LHCN-M2 (cell line): Measurements from ENCODE around the gene TST. TPM values are rescaled to one million over a fixed set of nuclear protein-coding genes. Genes with fewer than 3 reads are reported as not detected.
A peak's percentile ranks its signal among the peaks of the same experiment; 100 is the strongest.

ENCODE experiments used
- DNase-seq: peaks from one replicate; pipeline ENCODE4 v3.0.0-alpha.2; 2012; ENCODE audit warnings: low read depth
- polyA plus RNA-seq: library from polyadenylated mRNA; unstranded; fragments of >200 nt; gene quantifications from one replicate; pipeline ENCODE4 v1.2.1, GENCODE V29; 2012; ENCODE audit warnings: missing spikeins
- total RNA-seq: library from RNA; depleted of rRNA; stranded (reverse); fragments of >200 nt; gene quantifications from 2 replicates; pipeline ENCODE4 v1.2.3, GENCODE V29; 2014; rRNA removed

The TST gene
- total RNA-seq, result 17.6 and 18.4 TPM in 2 replicates
- 16.0 TPM for polyA plus RNA-seq

DNA sequence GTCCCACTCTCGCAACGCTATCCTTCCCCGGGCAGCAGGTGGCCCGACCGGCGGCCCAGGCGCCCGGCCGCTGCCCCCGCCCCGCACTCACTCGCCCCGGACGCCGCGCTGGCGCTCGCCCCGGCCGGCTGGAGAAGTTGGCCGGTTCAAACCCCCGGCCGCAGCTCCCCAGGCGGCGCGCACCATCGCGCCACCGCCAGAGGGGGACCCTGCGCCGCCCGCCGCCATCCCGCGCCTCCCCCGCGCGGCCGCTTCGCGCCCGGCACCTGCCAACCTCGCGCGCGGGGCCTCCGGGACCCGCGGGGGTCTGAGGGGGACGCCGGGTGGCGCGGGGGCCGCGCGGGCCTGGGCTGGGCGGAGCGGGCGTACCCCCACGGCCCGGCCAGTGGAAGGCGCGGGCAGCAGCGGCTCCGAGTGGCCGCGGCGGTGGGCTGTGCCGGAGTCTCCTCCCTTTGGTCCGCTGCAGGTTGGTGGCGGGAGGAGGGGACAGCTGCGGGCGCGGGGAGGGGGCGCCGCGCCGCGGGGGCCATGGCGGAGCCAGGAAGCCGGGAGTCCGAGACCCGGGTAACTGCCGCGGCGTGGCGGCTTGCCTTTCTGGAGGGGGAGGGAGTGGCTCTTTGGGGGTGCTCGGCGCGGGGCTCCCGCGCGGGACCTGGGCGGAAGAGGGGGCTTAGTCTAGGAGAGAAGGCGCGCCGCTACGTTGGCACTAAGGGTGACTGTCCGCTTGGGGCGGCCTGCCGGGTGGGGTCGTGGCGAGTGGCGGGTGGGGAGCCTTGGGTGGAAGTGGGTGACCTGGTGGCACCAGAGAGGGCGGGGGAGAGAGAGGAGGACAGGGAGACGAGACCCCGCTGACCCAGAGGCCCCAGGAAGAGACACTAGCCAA, at the start of gene TST, which contains the start of gene MPST:
TSS of gene TST (minus strand) at position 139 of the 883 bp plus-strand sequence. CDS start 715 bp downstream, outside the sequence.
TSS of gene MPST (plus strand) at position 434 of the 883 bp plus-strand sequence. CDS start at position 529, 95 bp downstream.
- peak; percentile 47 for DNase-seq

DNA sequence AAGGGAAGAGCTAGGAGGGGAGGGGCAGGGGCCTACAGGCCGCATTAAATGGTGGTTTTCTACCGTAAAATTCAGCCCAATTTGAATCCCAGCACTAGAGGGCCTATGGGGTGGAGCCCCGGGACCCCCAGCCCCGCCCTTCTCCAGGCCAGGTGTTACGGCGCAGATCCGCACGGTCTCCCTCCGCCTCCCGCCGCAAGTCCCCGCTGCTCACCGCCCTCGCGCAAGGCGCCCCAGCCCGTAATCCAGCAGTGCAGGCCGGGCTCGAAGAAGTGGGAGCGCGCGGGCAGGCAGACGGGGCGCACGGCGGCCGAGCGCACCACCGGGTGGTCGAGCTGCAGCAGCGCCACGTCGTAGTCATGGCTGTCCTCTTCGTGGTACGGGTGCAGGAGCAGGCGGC, 49.6 kb upstream of the TST start:
- DNase-seq, result no peak

DNA sequence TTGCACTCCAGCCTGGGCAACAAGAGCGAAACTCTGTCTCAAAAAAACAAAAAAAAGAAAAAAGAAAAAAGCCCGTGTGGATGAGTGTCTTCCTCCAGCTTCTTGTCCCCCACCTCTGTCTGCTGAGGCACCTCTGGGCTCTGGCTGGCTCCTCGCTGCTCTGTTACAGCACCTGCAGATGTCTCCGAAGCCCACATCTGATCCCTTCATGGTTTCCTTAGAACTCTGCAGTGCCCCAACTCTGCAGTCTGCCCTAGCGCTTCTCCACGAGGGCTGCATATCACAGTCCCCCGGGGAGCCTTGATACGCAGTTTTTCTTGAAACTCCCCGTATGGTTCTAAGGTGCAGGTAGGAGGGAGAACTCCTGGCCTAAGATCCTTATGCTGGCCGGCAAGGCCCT, 48.2 kb upstream of the TST start:
- DNase-seq, result no peak

DNA sequence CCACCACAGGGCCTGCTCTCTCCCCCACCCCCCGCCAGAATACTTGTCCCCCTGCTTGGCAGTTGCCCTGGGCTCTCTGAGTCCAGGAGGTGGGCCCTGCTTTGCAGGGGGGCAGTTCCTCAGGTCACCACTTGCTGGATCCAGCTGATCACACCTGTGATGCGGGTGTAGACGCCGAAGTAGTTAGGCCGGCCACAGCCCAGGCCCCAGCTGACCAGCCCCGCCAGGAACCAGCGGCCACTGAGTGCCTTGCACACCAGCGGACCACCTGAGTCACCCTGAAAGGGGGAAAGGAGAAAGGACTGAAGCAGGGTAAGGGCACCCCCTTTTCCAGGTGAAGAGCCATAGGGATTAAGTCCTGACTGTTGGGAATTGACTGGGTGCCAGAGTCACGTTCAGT, 46.7 kb upstream of the TST start:
- no peak for DNase-seq

DNA sequence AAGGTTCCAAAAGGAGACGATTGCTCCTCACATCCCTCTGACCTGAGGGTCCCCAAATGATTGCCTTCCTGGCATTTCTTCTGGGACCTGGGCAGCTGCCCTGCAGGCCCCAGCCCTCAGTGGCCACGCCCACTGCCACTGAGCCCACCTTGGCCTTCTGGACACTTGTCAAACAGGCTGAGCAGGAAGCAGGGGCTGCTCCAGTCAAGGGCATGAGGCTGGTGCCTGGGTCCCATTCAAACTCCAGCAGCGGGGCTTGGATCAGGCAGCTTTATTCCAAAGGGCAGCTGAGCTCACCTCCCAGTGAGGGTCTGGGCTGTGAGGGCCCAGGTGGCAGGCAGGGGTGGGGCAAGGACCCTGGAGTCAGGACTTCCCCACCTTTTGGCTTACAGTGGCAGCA, 45.9 kb upstream of the TST start:
- DNase-seq, result no peak

DNA sequence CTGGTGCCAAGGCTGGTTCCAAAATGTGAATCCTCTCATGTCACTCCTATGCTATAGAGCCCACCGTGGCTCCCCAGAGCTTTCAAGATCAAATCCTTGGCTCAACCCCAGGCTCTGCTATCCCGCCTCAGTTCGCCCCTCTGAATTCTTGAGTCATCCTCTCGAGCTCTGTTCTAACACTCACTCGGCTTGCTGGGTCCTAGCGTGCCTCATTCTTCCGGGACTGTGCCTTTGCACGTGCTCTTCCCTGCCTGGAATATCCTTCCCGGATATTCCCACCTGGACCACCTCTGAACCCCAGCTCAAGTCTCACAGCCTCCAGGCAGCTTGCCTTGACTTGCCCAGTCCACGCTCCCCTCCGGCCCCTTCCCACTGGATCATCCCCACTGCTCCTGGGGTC, 45.3 kb upstream of the TST start:
- DNase-seq, result no peak

DNA sequence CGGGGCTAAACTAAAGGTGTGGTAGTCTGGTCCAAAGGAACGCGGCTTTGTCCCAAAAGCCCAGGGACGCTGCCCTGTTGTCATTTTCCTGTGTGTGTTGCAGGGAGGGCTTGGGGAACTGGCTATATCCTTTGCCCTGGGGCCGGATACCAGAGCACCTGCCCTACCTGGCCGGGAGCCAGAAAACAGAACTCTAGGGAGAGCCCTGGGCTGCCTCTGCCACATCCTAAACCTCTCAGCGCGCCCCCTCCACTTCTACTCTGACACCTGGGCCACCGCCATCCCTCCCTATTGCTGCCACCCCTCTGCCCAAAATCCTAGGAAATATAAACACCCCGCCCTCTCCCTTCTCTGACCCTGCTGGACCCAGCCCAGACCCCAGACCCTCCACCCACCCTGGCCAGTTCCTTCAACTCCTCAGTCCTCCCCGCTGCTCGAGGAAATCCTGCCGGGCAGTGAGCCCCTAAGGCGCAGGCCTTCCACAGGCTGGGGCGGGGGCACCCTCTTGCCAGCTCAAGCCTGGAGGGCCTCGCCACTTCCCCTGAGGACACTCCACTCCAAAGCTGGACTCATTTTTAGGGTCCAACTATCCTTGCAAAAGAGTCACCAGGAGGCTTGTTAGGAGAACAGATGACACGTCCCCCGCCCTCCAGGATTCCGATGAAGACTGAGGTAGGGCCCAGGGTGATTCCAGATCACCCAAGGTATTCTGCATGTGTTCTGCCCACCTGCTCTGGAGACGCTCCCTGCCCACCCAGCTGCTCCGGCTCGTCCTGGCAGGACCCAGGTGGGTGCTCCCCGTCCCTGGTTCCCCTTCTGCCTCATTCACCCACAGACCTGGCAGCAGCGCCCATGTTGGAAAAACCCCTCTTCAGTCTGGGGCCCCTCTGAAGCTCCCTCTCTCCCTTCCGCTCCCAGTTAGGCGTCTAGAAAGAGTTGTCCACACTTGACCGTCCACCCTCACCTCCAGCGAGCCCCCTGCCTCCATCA, 44.5 kb upstream of the TST start:
- DNase-seq, result no peak

DNA sequence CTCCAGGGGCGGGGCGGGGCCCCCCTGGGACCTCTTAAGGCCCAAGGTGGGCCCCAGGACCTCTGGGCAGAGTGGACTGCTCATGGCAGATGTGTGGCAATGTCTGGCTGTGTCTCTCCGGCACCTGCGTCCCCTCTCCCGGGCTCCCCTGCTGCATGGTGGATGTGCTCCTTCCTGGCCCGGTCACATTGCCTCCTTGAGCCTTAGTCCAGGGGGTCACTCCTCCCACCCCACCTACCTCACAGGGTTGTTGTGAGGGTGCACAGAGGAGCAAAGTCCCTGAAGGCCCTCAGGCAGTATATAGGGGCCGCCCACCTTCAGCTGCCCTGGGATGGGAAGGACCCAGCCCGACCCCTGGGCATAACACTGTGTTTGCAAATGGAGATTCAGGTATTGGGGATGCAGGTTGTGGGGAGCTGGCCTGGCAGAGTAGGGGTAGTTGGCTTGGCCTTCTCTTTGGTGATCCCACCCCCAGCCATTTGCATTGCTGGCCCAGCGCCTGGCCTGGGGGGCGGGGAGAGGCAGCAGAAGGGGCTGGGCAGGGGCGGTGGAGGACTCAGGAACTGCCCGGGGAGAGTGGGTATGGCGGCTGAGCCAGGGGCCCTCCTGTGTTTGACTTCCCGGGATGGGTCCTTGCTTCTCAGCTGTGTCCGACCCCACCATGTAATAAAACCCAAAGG, 43.6 kb upstream of the TST start:
- DNase-seq, result no peak

DNA sequence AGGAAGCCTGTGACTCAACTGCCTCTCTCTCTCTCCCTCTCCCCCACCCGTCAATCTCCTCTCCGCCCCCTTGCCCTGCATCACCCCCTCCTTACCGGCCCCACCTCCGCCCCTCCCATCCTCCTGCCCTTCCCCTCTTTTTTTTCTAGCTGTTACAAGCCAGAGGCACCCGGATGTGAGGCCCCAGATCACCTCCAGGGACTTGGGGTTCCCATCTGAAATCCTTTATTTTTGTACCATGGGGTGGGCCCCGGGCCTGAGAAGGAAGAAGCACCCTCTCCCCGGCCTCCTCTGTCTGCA, 43.1 kb upstream of the TST start:
- DNase-seq, result no peak

DNA sequence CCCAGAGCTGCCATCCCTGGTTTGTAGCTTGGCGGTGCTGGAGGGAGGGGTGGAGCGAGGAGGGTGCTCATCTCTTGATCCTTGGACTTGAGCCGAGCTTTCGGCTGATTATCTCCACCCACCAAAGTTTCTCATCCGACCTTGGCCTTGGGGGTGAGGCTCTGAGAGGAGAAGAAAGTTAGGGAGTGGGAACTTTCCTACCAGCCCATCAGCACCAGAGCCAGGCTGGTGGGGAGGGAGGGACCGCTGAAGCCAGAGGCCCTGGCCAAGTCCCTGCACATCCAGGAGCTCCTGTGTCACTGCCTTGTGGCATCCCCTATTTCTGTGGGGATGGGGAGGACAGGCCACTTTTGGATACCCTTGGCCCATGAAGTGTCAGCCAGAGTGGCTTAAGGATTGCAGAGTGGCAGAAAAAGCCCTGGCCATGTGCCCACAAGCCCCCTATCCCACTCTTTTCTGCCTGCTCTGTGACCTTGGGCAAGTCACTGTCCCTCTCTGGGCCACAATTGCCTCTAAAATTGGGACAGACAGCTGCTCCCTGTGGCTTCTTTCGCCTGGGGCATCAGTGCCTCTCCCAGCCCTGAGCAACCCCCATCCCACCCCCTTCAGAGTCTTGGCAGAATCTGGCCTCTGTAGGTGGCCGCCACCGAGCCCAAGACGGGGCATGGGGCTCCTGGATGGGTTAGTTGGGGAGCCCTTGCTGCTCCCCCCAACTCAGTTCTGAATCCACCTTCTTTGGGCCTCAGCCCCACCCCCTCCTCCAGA, 42.5 kb upstream of the TST start:
- no peak for DNase-seq

DNA sequence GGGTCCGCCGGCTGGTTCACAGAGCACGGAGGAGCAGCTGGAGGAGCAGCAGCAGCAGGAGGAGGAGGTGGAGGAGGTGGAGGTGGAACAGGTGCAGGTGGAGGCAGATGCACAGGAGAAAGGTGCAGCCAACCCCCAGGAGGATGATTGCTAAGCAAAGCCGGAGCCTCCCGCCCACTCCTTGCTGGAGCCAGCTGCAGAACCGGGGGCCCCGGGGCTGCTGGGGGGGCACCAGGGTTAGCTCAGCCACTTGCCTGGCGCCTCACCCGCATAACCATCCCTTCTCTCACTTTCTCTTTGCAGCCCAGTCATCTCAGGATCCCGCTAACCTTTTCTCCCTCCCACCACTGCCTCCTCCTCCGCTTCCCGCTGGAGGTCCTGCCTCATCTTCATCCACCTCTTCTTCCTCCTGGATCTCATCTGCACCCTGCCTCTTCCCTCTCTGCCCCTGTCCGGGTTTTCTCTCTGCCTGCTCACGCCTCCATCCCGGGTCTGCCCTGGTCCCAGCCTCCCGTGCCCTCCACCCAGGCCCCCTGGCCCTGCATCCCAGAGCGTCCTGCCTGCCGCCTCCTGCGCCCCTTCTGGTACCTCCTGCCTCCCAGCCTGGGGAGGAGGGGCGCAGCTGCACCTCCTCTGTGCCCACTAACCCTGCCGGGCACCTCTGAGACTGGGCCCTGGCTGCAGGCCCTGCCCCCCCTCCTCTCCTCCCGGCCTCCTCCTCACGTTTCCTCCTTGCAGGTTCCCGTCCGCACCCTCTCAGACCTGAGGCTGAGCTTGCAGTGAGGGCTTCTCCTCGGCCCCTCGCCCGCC, 41.8 kb upstream of the TST start:
- no peak for DNase-seq

DNA sequence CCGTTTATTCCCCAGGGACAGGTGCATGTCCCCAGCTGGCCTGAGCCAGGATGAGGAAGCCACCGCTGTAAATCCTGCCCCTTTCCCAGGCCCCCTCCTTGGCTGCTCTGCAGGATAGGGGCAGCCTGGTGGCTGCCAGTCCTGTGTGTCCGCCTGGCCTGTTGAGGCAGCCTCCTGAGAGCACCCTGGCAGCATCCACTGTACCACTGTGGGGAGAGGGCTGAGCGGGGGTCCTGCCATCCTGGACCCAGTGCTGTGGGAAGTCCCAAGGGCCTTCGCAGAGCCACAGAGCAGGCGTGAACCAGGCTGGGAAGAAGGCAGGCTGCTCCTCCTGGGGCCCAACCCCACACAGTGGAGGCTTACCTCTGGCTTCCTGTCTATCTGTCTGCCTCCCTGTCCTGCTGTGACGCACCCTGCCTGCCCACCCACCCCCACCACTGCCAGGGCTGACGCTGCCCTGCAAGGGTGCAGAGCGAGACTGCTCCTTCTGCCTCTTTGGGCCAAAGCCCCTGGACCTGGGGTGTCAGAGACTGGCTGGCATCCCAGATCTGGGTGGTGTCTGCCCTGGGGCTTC, 40.7 kb upstream of the TST start:
- no peak for DNase-seq

DNA sequence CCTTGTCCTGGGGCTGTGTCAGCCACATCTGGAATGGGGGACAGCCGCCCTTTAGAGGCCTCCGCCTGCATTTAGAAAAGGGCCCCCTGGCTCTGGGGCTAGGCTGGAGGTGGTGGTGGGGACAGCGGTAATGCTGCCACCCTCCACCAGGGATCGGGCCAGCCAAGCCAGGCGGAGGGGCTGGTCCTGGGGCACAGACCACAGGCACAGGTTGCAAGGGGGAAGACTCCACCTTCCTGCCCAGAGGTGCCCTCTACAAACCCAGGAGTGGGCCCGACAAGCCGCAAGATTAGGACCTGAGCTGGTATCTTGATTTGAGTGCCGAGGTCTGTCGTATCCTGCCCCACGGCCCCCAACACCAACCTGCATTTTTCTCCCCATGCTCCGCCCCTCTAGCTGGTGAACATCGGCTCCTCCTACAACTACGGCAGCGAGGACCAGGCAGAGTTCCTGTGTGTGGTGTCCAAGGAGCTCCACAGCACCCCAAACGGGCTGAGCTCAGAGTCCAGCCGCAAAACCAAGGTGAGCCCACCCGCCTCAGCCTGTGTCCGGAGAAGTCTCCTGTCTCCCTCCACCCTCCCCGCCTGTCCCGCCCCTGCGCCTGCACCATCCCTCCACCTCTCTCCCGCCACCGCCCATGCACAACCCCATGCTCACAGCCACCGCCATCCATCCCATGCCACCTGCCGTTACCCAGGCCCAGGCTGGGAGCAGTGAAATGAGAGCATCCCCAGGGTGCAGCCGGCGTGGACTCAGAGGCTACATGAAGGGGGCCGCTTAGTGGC, 39.9 kb upstream of the TST start:
- DNase-seq, result no peak

DNA sequence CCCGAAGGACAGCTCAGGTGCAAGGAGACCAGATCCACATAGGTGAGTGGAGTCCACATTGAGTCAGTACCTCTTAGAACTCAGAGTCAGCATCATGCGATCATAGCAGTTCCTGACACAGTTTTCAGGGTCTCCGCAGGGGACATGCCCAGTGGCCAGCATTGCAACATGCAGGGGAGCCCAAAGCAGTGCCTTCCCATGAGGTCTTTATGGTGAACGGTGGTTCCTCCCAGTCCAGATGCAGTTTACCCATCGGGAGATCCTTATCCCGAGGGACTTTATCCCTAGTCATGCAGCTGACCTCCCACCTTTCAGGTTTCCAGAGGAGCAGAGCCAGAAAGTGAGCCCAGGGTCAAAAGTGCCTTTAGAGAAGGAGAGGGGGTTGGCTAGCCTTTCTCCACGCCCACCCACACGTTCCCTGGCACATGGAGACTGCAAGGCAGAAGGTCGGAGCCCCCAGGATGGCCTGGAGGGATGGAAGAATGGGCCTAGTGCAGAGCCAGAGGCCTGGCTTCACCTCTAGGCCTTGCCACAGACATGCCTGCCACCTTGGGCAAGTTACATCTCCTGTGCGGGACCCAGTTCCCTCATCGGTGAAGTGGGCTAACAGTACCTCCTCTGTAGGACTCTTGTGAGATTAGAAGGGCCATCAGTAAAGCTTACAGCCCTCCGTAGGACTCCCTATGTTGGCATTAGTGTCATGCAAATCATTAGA, 38.7 kb upstream of the TST start:
- DNase-seq, result no peak

DNA sequence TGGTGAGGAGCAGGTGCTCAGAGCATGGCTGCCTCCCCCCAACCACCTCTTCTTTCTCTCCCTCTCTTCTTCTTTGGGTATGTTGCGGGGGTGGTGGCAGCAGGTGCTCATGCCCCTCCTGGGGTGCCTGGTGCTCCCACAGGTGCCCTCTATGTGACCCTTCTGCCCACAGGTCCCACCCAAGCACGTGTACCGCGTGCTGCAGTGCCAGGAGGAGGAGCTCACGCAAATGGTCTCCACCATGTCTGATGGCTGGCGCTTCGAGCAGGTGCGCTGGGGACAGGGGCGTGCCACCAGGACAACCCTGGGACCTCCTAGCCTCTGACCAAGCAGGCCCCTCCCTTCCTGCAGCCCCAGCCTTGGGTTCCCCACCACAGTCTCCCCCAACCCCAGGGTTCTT, 38.0 kb upstream of the TST start:
- DNase-seq, result no peak

DNA sequence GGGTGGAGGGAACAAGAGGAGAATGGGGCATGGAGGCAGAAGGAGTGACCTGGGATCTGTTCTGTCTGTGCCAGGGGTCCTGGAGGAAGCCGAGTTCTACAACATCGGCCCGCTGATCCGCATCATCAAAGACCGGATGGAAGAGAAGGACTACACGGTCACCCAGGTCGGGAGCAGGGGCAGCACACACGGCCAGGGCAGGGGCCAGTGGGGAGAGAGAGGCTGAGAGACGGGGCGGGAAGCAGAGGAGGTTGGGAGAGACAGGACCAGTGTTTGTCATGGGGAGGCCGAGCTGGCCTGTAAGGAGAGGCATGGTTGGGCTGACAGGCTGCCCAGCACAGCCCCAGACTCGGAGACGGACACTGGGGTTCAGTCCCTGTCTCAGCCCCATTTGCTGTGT, 37.0 kb upstream of the TST start:
- DNase-seq, result no peak

DNA sequence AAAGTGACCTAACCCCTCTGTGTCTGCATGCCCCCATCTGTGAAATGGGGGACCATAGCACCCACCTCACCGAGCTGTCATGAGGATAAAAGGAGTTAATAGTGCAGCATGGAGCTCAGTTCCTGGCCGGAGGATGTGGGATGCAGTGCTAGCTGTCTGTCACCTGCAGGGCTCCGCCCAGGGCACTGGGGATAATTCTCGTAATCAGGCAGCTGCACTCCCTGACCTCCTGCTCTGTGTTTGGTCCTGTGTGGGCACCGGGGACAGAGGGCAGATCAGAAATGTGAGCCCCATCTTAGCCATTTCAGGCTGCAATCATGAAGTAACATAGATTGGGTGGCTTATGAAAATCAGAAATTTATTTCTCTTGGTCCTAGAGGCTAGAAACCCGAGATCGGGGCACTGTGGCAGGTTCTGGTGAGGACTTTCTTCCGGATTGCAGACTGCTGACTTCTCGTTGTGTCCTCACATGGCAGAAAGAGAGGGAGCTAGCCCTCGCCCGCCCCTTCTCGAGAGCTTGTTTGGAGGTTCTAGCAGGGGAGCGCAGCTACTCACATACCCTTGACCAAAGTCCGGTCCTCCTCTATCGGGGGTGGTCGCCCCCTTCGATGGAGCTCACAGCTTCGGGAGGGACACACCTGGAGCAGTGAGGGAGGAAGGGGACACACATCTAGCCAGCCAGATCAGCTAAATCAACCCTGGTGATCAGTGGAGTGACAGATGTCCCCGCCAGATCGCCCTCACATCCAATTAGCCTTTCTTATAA, 35.5 kb upstream of the TST start:
- DNase-seq, result no peak

DNA sequence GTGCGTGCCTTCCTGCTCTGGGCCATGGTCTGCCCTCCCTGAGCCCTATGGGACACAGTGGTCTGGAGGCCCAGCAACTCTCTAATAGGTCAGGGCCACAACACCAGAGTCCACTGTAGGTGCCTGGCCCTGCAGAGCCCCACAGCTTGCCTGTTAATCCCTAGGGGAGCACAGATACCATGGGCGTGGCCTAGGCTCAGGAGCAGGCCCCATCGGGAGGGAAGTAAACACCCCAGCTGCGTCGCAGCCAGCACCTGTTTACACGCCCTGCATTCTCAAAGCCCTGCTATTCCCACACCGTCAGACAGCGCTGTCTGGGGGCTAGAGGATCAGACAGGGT, 34.8 kb upstream of the TST start:
- no peak for DNase-seq
